PC-3 (cell line): ENCODE data around the gene MRPL37. TPM values are rescaled to one million over a fixed set of nuclear protein-coding genes. Genes with fewer than 3 reads are reported as not detected.

Source experiments
- ATAC-seq: fragments of 200-7000 bp; cut with Tn5 transposase; 2 replicates; pipeline ENCODE4 v1.9.1; 2020; ENCODE audit warnings: mild to moderate bottlenecking, moderate library complexity
- BruUV-seq: library from RNA; stranded (reverse); fragments of 400-500 nt; replicated peaks from 2 replicates; lab custom pipeline; 2021; lab: Mats Ljungman, UMichigan
- CTCF ChIA-PET: fragments of 300-600 bp; sonication (Branson Sonifier 250); formaldehyde crosslinking; loops from one replicate; lab custom pipeline; 2022; ENCODE audit warnings: antibody characterized with exemption; lab: Charles Lee
- POLR2A ChIA-PET: fragments of 300-600 bp; sonication (Branson Sonifier 250); formaldehyde crosslinking; loops from one replicate; lab custom pipeline; 2022; ENCODE audit warnings: antibody characterized with exemption; ENCODE audit not compliant: unreplicated experiment; lab: Charles Lee
- DNase-seq: peaks from one replicate; pipeline ENCODE4 v3.0.0-alpha.2; 2015
- H2AFZ ChIP-seq: fragments of 300-600 bp; sonication (generic); 2 replicates; pipeline ENCODE4 v1.6.0; 2016; ENCODE audit warnings: antibody characterized with exemption, low read length
- H3F3A ChIP-seq: fragments of 300-600 bp; sonication (generic); one replicate; pipeline ENCODE4 v1.6.0; 2017; ENCODE audit warnings: antibody characterized with exemption, low read length, control low read depth, mild to moderate bottlenecking; ENCODE audit not compliant: unreplicated experiment
- H3K27ac ChIP-seq: fragments of 300-600 bp; sonication (generic); 2 replicates; pipeline ENCODE4 v1.5.1; 2016; ENCODE audit warnings: mild to moderate bottlenecking, low read length
- H3K27me3 ChIP-seq: fragments of 300-600 bp; sonication (generic); 2 replicates; pipeline ENCODE4 v1.6.1; 2016; ENCODE audit warnings: low read length, mixed read lengths
- H3K36me3 ChIP-seq: fragments of 300-600 bp; sonication (generic); 2 replicates; pipeline ENCODE4 v1.6.1; 2016; ENCODE audit warnings: low read depth, mixed run types, low read length, mixed read lengths
- H3K4me1 ChIP-seq: fragments of 300-600 bp; sonication (generic); 2 replicates; pipeline ENCODE4 v1.5.1; 2016; ENCODE audit warnings: low read length; ENCODE audit not compliant: insufficient read depth
- H3K4me2 ChIP-seq: fragments of 300-600 bp; sonication (generic); 2 replicates; pipeline ENCODE4 v1.6.0; 2016; ENCODE audit warnings: low read length
- H3K4me3 ChIP-seq: fragments of 300-600 bp; sonication (generic); 2 replicates; pipeline ENCODE4 v1.5.1; 2016; ENCODE audit warnings: mild to moderate bottlenecking, low read length, mixed read lengths
- H3K79me2 ChIP-seq: fragments of 300-600 bp; sonication (generic); 2 replicates; pipeline ENCODE4 v1.6.1; 2017; ENCODE audit warnings: low read length, mixed read lengths
- H3K9ac ChIP-seq: fragments of 300-600 bp; sonication (generic); 2 replicates; pipeline ENCODE4 v1.6.0; 2016; ENCODE audit warnings: mild to moderate bottlenecking, low read length
- H3K9me2 ChIP-seq: fragments of 300-600 bp; sonication (generic); replicated peaks from 2 replicates; pipeline ENCODE4 v1.6.1; 2016; ENCODE audit warnings: mixed run types, low read length, mixed read lengths
- H3K9me3 ChIP-seq: fragments of 300-600 bp; sonication (generic); 2 replicates; pipeline ENCODE4 v1.6.1; 2016; ENCODE audit warnings: low read length, mixed read lengths
- H4K20me1 ChIP-seq: fragments of 300-600 bp; sonication (generic); 2 replicates; pipeline ENCODE4 v1.6.1; 2016; ENCODE audit warnings: low read length, mixed read lengths
- CTCF ChIP-seq: fragments of 300-600 bp; sonication (generic); conservative IDR thresholded peaks from 2 replicates; pipeline ENCODE4 v1.5.1; 2017; ENCODE audit warnings: antibody characterized with exemption, low read depth, mild to moderate bottlenecking, low read length
- EZH2 ChIP-seq: fragments of 300-600 bp; sonication (generic); IDR thresholded peaks from one replicate; pipeline ENCODE4 v1.6.1; 2017; ENCODE audit warnings: antibody characterized with exemption, mild to moderate bottlenecking, low read length; ENCODE audit not compliant: unreplicated experiment
- EZH2phosphoT487 ChIP-seq: fragments of 300-600 bp; sonication (generic); IDR thresholded peaks from 2 replicates; pipeline ENCODE4 v1.6.1; 2018; ENCODE audit warnings: mild to moderate bottlenecking, antibody characterized with exemption, low read length, borderline replicate concordance
- intact Hi-C: fragments of 100-400 bp; cut with micrococcal nuclease; formaldehyde crosslinking; loops from 2 replicates; pipeline ENCODE4 v1.9.0; 2023
- total RNA-seq: library from RNA; depleted of rRNA; stranded (reverse); fragments of >200 nt; gene quantifications from 2 replicates; pipeline ENCODE4 v1.2.3, GENCODE V29; 2014

Gene MRPL37
- total RNA-seq, 1 experiment from 2014 or later = 191 TPM

GRCh38 chr1:54156986-54157385, 43.0 kb upstream of the MRPL37 start:
- Histone ChIP-seq H3K36me3 (no peaks in the 10 kb centered on the region), H3K4me3 (no peak overlapping the region), H4K20me1 (no peaks in the 10 kb centered on the region), H3K4me1 (peaks cover 12% of the 10 kb centered on the region), H3K9me3 (no peaks in the 10 kb centered on the region), H3K9me2 (no peaks in the 10 kb centered on the region), H3K79me2 (no peaks in the 10 kb centered on the region), H3K27me3 (no peaks in the 10 kb centered on the region), H3K4me2 (no peak overlapping the region), H2AFZ (no peak overlapping the region), H3F3A (no peaks in the 10 kb centered on the region), H3K27ac (no peak overlapping the region), H3K9ac (no peak overlapping the region)
- DNase-seq (no peak), ATAC-seq (no peak)
- POLR2A ChIA-PET = no interaction called here
- TF ChIP-seq EZH2 (no peak), CTCF (no peak), EZH2phosphoT487 (no peak)
- intact Hi-C loops = no loop called here
- no TSS peak for BruUV-seq
- CTCF ChIA-PET = no interaction called here

- Histone ChIP-seq H2AFZ (no peak overlapping the region), H3K9me3 (no peaks in the 10 kb centered on the region), H3F3A (no peaks in the 10 kb centered on the region), H3K9ac (no peak overlapping the region), H3K9me2 (no peaks in the 10 kb centered on the region), H3K4me1 (peaks cover 12% of the 10 kb centered on the region), H3K36me3 (no peaks in the 10 kb centered on the region), H3K79me2 (no peaks in the 10 kb centered on the region), H3K27me3 (no peaks in the 10 kb centered on the region), H3K4me2 (no peak overlapping the region), H4K20me1 (no peaks in the 10 kb centered on the region), H3K27ac (no peak overlapping the region), H3K4me3 (no peak overlapping the region)
- intact Hi-C loops = no loop called here
- BruUV-seq = no TSS peak
- POLR2A ChIA-PET = no interaction called here
- DNase-seq (no peak), ATAC-seq (no peak)
- CTCF ChIA-PET = no interaction called here
- TF ChIP-seq EZH2 (no peak), CTCF (no peak), EZH2phosphoT487 (no peak)
Observed at GRCh38 chr1:54157401-54157800, 42.6 kb upstream of the MRPL37 start.

- H3K36me3 ChIP-seq = no peaks in the 10 kb centered on the region
- CTCF ChIA-PET = interaction anchor here (0.6 kb wide), 1 partner anchor 331 kb away, joined by 10 read pairs; no protein-coding TSS in a partner anchor
- BruUV-seq = no TSS peak
- H4K20me1 ChIP-seq = no peaks in the 10 kb centered on the region
- H3K79me2 ChIP-seq = no peaks in the 10 kb centered on the region
- no peak overlapping the region for H3K27ac ChIP-seq
- no peak overlapping the region for H2AFZ ChIP-seq
- TF ChIP-seq EZH2phosphoT487 = no peak
- no peak for TF ChIP-seq CTCF
- no peak for TF ChIP-seq EZH2
- peak; percentile 97 for ATAC-seq
- peak; percentile 82 for DNase-seq
- POLR2A ChIA-PET = no interaction called here
- no peak overlapping the region for H3K4me3 ChIP-seq
- no peaks in the 10 kb centered on the region for H3K27me3 ChIP-seq
- H3K4me1 ChIP-seq = peaks cover 12% of the 10 kb centered on the region
- no peaks in the 10 kb centered on the region for H3F3A ChIP-seq
- no peaks in the 10 kb centered on the region for H3K9me3 ChIP-seq
- no peaks in the 10 kb centered on the region for H3K9me2 ChIP-seq
- H3K9ac ChIP-seq = no peak overlapping the region
- intact Hi-C loops = no loop called here
- no peak overlapping the region for H3K4me2 ChIP-seq
Observed at GRCh38 chr1:54158071-54158470, 41.9 kb upstream of the MRPL37 start.
